H1 (cell line): ENCODE data around the gene TLE1. TPM values are rescaled to one million over a fixed set of nuclear protein-coding genes. Genes with fewer than 3 reads are reported as not detected.

Experiments used
- CTCF ChIA-PET: fragments of 300-600 bp; sonication (Branson Sonifier 250); formaldehyde crosslinking; loops from one replicate; lab custom pipeline; 2021; ENCODE audit not compliant: partially characterized antibody; lab: Charles Lee
- POLR2A ChIA-PET: fragments of 300-600 bp; sonication (Branson Sonifier 250); formaldehyde crosslinking; loops from one replicate; lab custom pipeline; 2021; ENCODE audit warnings: inconsistent platforms; ENCODE audit not compliant: partially characterized antibody; lab: Charles Lee
- DNase-seq, 2 experiments: peaks; one replicate each; pipeline versions ENCODE4 v3.0.0 to v3.0.0-alpha.2; 2010 to 2022; ENCODE audit warnings: low spot score in 2 of 2, low read depth in 1 of 2, mixed read lengths in 1 of 2
- FAIRE-seq: peaks from 2 replicates; lab custom pipeline; 2011; peaks lifted over from hg19 to GRCh38; lab: Jason Lieb, UNC
- H2AFZ ChIP-seq: 2 replicates; pipeline ENCODE4 v1.8.1; 2012; ENCODE audit warnings: low read length, inconsistent platforms
- H2AK5ac ChIP-seq: 2 replicates; pipeline ENCODE4 v1.6.1; 2013; ENCODE audit warnings: low read depth, low read length
- H2BK120ac ChIP-seq: replicated peaks from 2 replicates; pipeline ENCODE3; 2013; ENCODE audit warnings: low read depth, low read length, inconsistent platforms
- H2BK12ac ChIP-seq: 2 replicates; pipeline ENCODE4 v1.6.1; 2013; ENCODE audit warnings: low read depth, low read length
- H2BK15ac ChIP-seq: 2 replicates; pipeline ENCODE4 v1.6.1; 2013; ENCODE audit warnings: low read length
- H2BK20ac ChIP-seq: 2 replicates; pipeline ENCODE4 v1.6.1; 2013; ENCODE audit warnings: low read length
- H2BK5ac ChIP-seq: 2 replicates; pipeline ENCODE4 v1.6.1; 2013; ENCODE audit warnings: low read depth, low read length
- H3K14ac ChIP-seq: 2 replicates; pipeline ENCODE4 v1.6.1; 2013; ENCODE audit warnings: inconsistent platforms; ENCODE audit not compliant: insufficient read length
- H3K18ac ChIP-seq: 2 replicates; pipeline ENCODE4 v1.6.1; 2013; ENCODE audit warnings: low read length; ENCODE audit errors: extremely low read depth
- H3K23ac ChIP-seq: 2 replicates; pipeline ENCODE4 v1.6.1; 2013; ENCODE audit warnings: inconsistent platforms; ENCODE audit not compliant: insufficient read length
- H3K23me2 ChIP-seq: 2 replicates; pipeline ENCODE4 v1.6.1; 2013; ENCODE audit warnings: low read depth, low read length
- H3K27ac ChIP-seq: 2 replicates; pipeline ENCODE4 v1.6.1; 2011; ENCODE audit warnings: low read depth, low read length, inconsistent platforms
- H3K27me3 ChIP-seq, 4 experiments: replicated peaks in 1 of 4; 1 replicate in 1 of 4; 2 replicates in 3 of 4; pipeline versions ENCODE4 v1.6.1 to v1.8.1; 2011 to 2013; ENCODE audit warnings: low read length in 3 of 4, mild to moderate bottlenecking in 3 of 4, inconsistent platforms in 2 of 4, mixed read lengths in 2 of 4, moderate library complexity in 1 of 4; ENCODE audit not compliant: control insufficient read depth in 3 of 4, insufficient read depth in 3 of 4; ENCODE audit errors: extremely low read depth in 1 of 4
- H3K36me3 ChIP-seq, 4 experiments: 2 replicates each; pipeline versions ENCODE4 v1.6.1 to v1.8.1; 2011 to 2013; ENCODE audit warnings: mild to moderate bottlenecking in 4 of 4, low read length in 3 of 4, moderate library complexity in 2 of 4, control low read depth in 1 of 4, inconsistent platforms in 1 of 4; ENCODE audit not compliant: insufficient read depth in 4 of 4, control insufficient read depth in 2 of 4
- H3K4ac ChIP-seq: replicated peaks from 2 replicates; pipeline ENCODE3; 2013; ENCODE audit warnings: low read length, low read depth, mixed read lengths, inconsistent platforms; ENCODE audit not compliant: insufficient read length
- H3K4me1 ChIP-seq, 4 experiments: replicated peaks in 1 of 4; 1 replicate in 1 of 4; 2 replicates in 3 of 4; pipeline versions ENCODE4 v1.6.1 to v1.8.1; 2011 to 2013; ENCODE audit warnings: low read length in 3 of 4, inconsistent platforms in 2 of 4, mixed read lengths in 1 of 4; ENCODE audit not compliant: insufficient read depth in 4 of 4, control insufficient read depth in 3 of 4
- H3K4me2 ChIP-seq, 2 experiments: 2 replicates each; pipeline versions ENCODE4 v1.6.1 to v1.8.1; 2011 to 2013; ENCODE audit warnings: low read depth in 2 of 2, low read length in 2 of 2, control low read depth in 1 of 2, inconsistent platforms in 1 of 2, mild to moderate bottlenecking in 1 of 2; ENCODE audit not compliant: insufficient read depth in 1 of 2
- H3K4me3 ChIP-seq, 4 experiments: fragments of 200-600, 300-600 bp in 1 of 4; sonication (generic), shearing (Covaris generic), sonication (Bioruptor Twin) in 1 of 4; 2 replicates each; pipeline versions ENCODE4 v1.5.1 to v1.8.1; 2011 to 2016; ENCODE audit warnings: low read length in 4 of 4, low read depth in 3 of 4, control low read depth in 2 of 4, inconsistent platforms in 2 of 4, mild to moderate bottlenecking in 2 of 4, mixed read lengths in 1 of 4, moderate library complexity in 1 of 4; ENCODE audit not compliant: insufficient read depth in 2 of 4; ENCODE audit errors: extremely low read depth in 1 of 4
- H3K56ac ChIP-seq: replicated peaks from 2 replicates; pipeline ENCODE3; 2013; ENCODE audit warnings: low read depth, mild to moderate bottlenecking, mixed read lengths, low read length, inconsistent platforms; ENCODE audit not compliant: insufficient read length
- H3K79me1 ChIP-seq: 2 replicates; pipeline ENCODE4 v1.6.1; 2013; ENCODE audit warnings: low read depth, low read length, control low read depth
- H3K79me2 ChIP-seq, 2 experiments: 2 replicates each; pipeline versions ENCODE4 v1.6.1 to v1.8.1; 2012 to 2013; ENCODE audit warnings: low read length in 2 of 2, mild to moderate bottlenecking in 2 of 2, inconsistent platforms in 1 of 2; ENCODE audit not compliant: insufficient read depth in 2 of 2, control insufficient read depth in 1 of 2
- H3K9ac ChIP-seq, 4 experiments: replicated peaks in 1 of 4; 1 replicate in 1 of 4; 2 replicates in 3 of 4; pipeline versions ENCODE4 v1.6.1 to v1.8.1; 2011 to 2013; ENCODE audit warnings: low read depth in 3 of 4, low read length in 3 of 4, control low read depth in 2 of 4, mild to moderate bottlenecking in 2 of 4, moderate library complexity in 2 of 4, inconsistent platforms in 1 of 4; ENCODE audit errors: extremely low read depth in 1 of 4
- H3K9me3 ChIP-seq, 2 experiments: 2 replicates each; pipeline versions ENCODE4 v1.6.1 to v1.8.1; 2012 to 2013; ENCODE audit warnings: mild to moderate bottlenecking in 2 of 2, moderate library complexity in 2 of 2, control low read depth in 1 of 2, inconsistent platforms in 1 of 2, low read depth in 1 of 2, low read length in 1 of 2, mixed read lengths in 1 of 2; ENCODE audit not compliant: insufficient read depth in 2 of 2
- H4K20me1 ChIP-seq, 2 experiments: replicated peaks in 1 of 2; 2 replicates each; pipeline versions ENCODE3 to v1.8.1; 2011 to 2013; ENCODE audit warnings: inconsistent platforms in 2 of 2, low read length in 2 of 2, mild to moderate bottlenecking in 1 of 2; ENCODE audit not compliant: insufficient read depth in 2 of 2, control insufficient read depth in 1 of 2
- H4K5ac ChIP-seq: 2 replicates; pipeline ENCODE4 v1.6.1; 2013; ENCODE audit warnings: low read length, low read depth, mixed read lengths, inconsistent platforms; ENCODE audit not compliant: insufficient read length
- H4K8ac ChIP-seq: 2 replicates; pipeline ENCODE4 v1.8.0; 2013; ENCODE audit warnings: mild to moderate bottlenecking, moderate library complexity, low read length, inconsistent platforms; ENCODE audit not compliant: insufficient read depth; ENCODE audit errors: extremely low read depth
- H4K91ac ChIP-seq: replicated peaks from 2 replicates; pipeline ENCODE3; 2013; ENCODE audit warnings: low read length, mixed read lengths, inconsistent platforms; ENCODE audit not compliant: insufficient read length
- ATF3 ChIP-seq: IDR thresholded peaks from 2 replicates; pipeline ENCODE4 v1.6.1; 2011; ENCODE audit warnings: low read depth, mild to moderate bottlenecking, low read length; ENCODE audit not compliant: insufficient read depth
- CHD2 ChIP-seq: IDR thresholded peaks from 2 replicates; pipeline ENCODE4 v1.6.1; 2012; ENCODE audit warnings: low read length, improper control_type of control experiment
- CTBP2 ChIP-seq: IDR thresholded peaks from 2 replicates; pipeline ENCODE4 v1.7.0; 2011; ENCODE audit warnings: borderline replicate concordance, mild to moderate bottlenecking, moderate library complexity, mixed read lengths, low read length; ENCODE audit not compliant: insufficient read depth, insufficient read length
- EP300 ChIP-seq, 2 experiments: IDR thresholded peaks; 1 replicate in 1 of 2; 2 replicates in 1 of 2; pipeline ENCODE4 v1.6.1; 2011 to 2012; ENCODE audit warnings: low read depth in 2 of 2, low read length in 2 of 2, mild to moderate bottlenecking in 2 of 2, borderline replicate concordance in 1 of 2, inconsistent platforms in 1 of 2, moderate library complexity in 1 of 2
- HDAC2 ChIP-seq, 2 experiments: fragments of 300-600 bp in 1 of 2; sonication (generic) in 1 of 2; IDR thresholded peaks; 2 replicates each; pipeline ENCODE4 v1.6.1; 2011 to 2012; ENCODE audit warnings: low read depth in 2 of 2, low read length in 2 of 2, mild to moderate bottlenecking in 2 of 2, moderate library complexity in 2 of 2, borderline replicate concordance in 1 of 2, inconsistent platforms in 1 of 2
- JUND ChIP-seq: IDR thresholded peaks from 2 replicates; pipeline ENCODE4 v1.6.1; 2011; ENCODE audit warnings: mild to moderate bottlenecking, improper control_type of control experiment, low read length
- KDM5A ChIP-seq: fragments of 200-600 bp; IDR thresholded peaks from 2 replicates; pipeline ENCODE4 v1.7.1; 2012; ENCODE audit warnings: mild to moderate bottlenecking, low read length, inconsistent platforms, mixed read lengths
- POLR2A ChIP-seq, 2 experiments: IDR thresholded peaks; 1 replicate in 1 of 2; 2 replicates in 1 of 2; pipeline ENCODE4 v1.6.1; 2011; ENCODE audit warnings: low read depth in 2 of 2, low read length in 2 of 2, mild to moderate bottlenecking in 2 of 2; ENCODE audit errors: control extremely low read depth in 1 of 2
- POLR2AphosphoS5 ChIP-seq: IDR thresholded peaks from 2 replicates; pipeline ENCODE4 v1.6.1; 2011; ENCODE audit warnings: low read depth, low read length
- RBBP5 ChIP-seq: IDR thresholded peaks from 2 replicates; pipeline ENCODE4 v1.7.1; 2012; ENCODE audit warnings: low read depth, mild to moderate bottlenecking, inconsistent platforms, low read length, moderate library complexity, borderline replicate concordance
- RFX5 ChIP-seq: IDR thresholded peaks from 2 replicates; pipeline ENCODE4 v1.6.1; 2011; ENCODE audit warnings: low read depth, low read length, improper control_type of control experiment, borderline replicate concordance
- RXRA ChIP-seq: IDR thresholded peaks from 2 replicates; pipeline ENCODE4 v1.6.1; 2011; ENCODE audit warnings: low read depth, mild to moderate bottlenecking, low read length, moderate library complexity; ENCODE audit not compliant: insufficient read depth
- SIRT6 ChIP-seq: IDR thresholded peaks from one replicate; pipeline ENCODE4 v1.7.1; 2012; ENCODE audit warnings: low read length, inconsistent platforms
- YY1 ChIP-seq: IDR thresholded peaks from 2 replicates; pipeline ENCODE4 v1.6.1; 2011; ENCODE audit warnings: low read depth, mild to moderate bottlenecking, low read length
- WGBS, 2 experiments: shearing (Covaris generic) in 1 of 2; methylation state at CpG; one replicate each; pipeline versions ENCODE4 v1.1.6 to v1.1.7; 2013 to 2015; ENCODE audit warnings: low lambda C conversion rate in 2 of 2, mixed read lengths in 2 of 2, inconsistent platforms in 1 of 2, low coverage in 1 of 2, missing lambda C conversion rate in 1 of 2; ENCODE audit not compliant: insufficient replicate concordance in 2 of 2, insufficient coverage in 1 of 2, insufficient read length in 1 of 2; ENCODE audit errors: extremely low coverage in 1 of 2, missing lambda C conversion rate in 1 of 2; 5-methylcytosine and 5-hydroxymethylcytosine counted together
- polyA plus RNA-seq, 7 experiments: library from polyadenylated mRNA; depleted of rRNA in 3 of 7; stranded (reverse) in 5 of 7; unstranded in 2 of 7; fragments of >200 nt in 5 of 7; fragments of 200-250 nt in 2 of 7; gene quantifications; 1 replicate in 5 of 7; 2 replicates in 1 of 7; 4 replicates in 1 of 7; pipeline versions ENCODE4 v1.2.1 to v1.2.3, GENCODE V29; 2011 to 2013; ENCODE audit warnings: missing spikeins in 2 of 7, mixed read lengths in 2 of 7
- total RNA-seq: library from RNA; stranded (reverse); fragmentation: NEBNext Ultra II Directional; extraction: Animal tissue kit (Norgen Biotek cat#: 25700); gene quantifications from 2 replicates; pipeline ENCODE4 v1.2.1, GENCODE V29; 2021

Gene TLE1
- total and polyA plus RNA-seq, 2 of the 8 experiments (the other 6 are each of a cell fraction or from before 2014, with no cell fraction given) = 81.8 to 91.6 TPM

- WGBS, 2 experiments = 75% methylated on average over 6 of the region's 6 CpGs; no CpG with 5 or more reads in 1 of the 2 experiments
- Histone ChIP-seq H2AFZ (no peak overlapping the region), H2BK5ac (no peak overlapping the region), H2BK20ac (no peak overlapping the region), H3K79me1 (no peaks in the 10 kb centered on the region), H3K14ac (no peak overlapping the region), H2BK120ac (no peak overlapping the region), H4K20me1 (no peaks in the 10 kb centered on the region), H2BK12ac (no peak overlapping the region), H3K56ac (no peak overlapping the region), H3K4me2 (no peak overlapping the region; a peak in 1 of 4 replicates), H3K4ac (no peak overlapping the region), H2BK15ac (no peak overlapping the region), H3K4me1 (peaks cover 5 to 14% (median 7%) of the 10 kb centered on the region in 4 experiments; a peak in 5 of 7 replicates), H3K18ac (no peak overlapping the region), H3K9ac (no peak overlapping the region), H3K4me3 (no peak overlapping the region), H3K27me3 (no peaks in the 10 kb centered on the region), H3K9me3 (no peaks in the 10 kb centered on the region), H3K27ac (no peak overlapping the region), H3K23me2 (no peaks in the 10 kb centered on the region), H3K36me3 (no peaks in the 10 kb centered on the region), H4K5ac (no peak overlapping the region), H4K8ac (no peak overlapping the region), H3K79me2 (no peaks in the 10 kb centered on the region), H3K23ac (no peak overlapping the region), H2AK5ac (no peak overlapping the region), H4K91ac (no peak overlapping the region)
- DNase-seq (no peak), FAIRE-seq (no peak)
- ChIA-PET POLR2A (interaction anchor here (0.6 to 1.2 kb wide), 3 partner anchors 16 to 102 kb away, joined by 3 to 5 read pairs (median 3); partner anchors contain the start of gene TLE1), CTCF (interaction anchor here (0.6 kb wide), 1 partner anchor 1485 kb away, joined by 4 read pairs; no protein-coding TSS in a partner anchor)
- TF ChIP-seq JUND = no peak
- no peak for TF ChIP-seq ATF3
- TF ChIP-seq HDAC2 (IDR thresholded peaks at IDR 0.05; ENCODE audit: borderline replicate concordance in 1 of 2, low read depth in 2 of 2, low read length in 2 of 2) = no peak
- TF ChIP-seq RBBP5 = no peak
- TF ChIP-seq POLR2A (IDR thresholded peaks at IDR 0.05; ENCODE audit: control extremely low read depth in 1 of 2, low read depth in 2 of 2, low read length in 2 of 2) = no peak
- no peak for TF ChIP-seq RFX5
- TF ChIP-seq CHD2 = no peak
- TF ChIP-seq RXRA = no peak
- no peak for TF ChIP-seq POLR2AphosphoS5
- TF ChIP-seq YY1 = no peak
- TF ChIP-seq SIRT6 = no peak
- TF ChIP-seq CTBP2 = no peak
- no peak for TF ChIP-seq EP300 (IDR thresholded peaks at IDR 0.05; ENCODE audit: borderline replicate concordance in 1 of 2, low read depth in 2 of 2, low read length in 2 of 2)
- no peak for TF ChIP-seq KDM5A
Observed at GRCh38 chr9:81718244-81718643, 28.9 kb upstream of the TLE1 start.
